MV-4-11 (cell line): ENCODE results near the gene ADSS1.

Source experiments
- DNase-seq: peaks from one replicate; lab custom pipeline; 2025; lab: John Stamatoyannopoulos, UW

The ADSS1 gene

DNA sequence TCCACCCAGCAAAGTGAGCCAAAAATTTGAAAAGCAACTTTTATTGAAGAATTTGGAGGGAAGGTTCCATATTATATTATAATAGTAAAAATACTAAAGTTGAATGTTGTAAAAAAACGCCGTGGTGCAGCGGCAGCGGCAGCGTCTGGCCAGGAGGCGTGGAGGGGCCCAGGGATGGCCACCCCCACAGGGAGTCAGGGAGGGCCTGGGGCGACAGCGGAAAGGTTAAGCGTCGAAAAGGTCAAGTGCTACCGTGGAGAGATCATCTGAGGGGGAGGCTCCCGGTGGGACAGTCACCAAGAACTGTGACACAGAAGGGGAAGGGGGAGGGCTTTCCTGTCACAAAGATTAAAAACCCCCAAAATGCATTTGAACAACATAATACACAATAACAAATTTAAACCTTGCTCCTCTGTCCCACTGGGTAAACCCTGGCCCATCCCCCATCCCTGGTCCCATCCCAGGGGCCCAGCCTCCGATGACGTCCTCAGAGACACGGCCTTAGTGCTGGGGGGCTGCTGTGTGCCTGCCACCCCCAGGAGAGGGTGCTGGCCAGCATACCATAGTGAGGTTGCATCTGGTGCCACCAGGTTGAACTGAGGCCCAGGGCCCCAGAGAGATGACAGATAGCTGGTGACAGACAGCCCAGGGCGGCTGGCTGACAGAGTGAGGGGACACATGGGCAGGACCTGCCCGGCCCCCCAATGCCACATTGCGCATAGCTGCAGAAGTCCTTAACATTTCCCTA is 45.5 kb downstream of the ADSS1 start:
- no peak for DNase-seq

DNA sequence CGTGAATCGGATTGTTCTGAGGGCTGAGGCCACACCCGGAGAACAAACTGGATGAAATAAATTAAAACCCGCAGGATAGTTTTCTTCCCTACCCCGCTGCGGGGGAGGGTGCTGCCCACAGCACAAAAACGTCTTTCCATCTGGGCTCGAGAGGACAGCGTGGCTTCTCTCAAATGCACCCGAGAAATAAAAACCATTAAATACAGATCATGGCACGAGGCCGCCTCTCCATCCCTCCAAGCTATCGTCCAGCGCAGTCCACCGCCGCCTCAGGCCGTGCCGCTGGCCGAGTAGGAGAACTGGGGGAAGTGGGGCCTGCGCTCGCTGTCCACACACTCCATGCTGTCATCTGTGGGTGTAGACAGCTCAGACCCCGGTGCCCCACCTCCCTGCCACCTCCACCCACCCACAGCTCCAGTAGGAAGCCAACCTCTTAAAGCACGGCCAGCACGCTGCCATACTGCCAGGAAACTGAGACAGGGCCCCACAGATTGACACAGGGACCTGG is 46.1 kb downstream of the ADSS1 start:
- DNase-seq, result no peak

DNA sequence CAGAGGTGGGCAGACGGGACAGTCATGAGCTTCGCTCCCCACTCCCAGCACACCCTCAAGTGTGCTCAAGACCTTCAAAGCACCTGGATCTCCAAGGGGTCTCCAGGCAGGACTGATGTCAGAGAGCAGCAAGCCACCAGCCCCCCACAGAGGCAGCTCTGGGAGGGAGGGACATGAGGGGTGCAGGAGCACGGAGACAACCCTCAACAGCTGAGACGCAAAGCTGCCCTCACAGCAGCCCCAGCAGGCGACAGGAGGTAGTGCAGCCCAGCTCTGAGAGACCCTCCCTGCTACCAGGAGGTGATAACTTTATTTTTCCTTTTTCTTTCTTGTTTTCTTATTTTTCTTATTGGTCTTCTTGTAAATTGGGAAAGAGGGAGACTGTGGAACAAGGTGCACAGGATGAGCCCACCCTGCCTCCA is 46.8 kb downstream of the ADSS1 start:
- no peak for DNase-seq

DNA sequence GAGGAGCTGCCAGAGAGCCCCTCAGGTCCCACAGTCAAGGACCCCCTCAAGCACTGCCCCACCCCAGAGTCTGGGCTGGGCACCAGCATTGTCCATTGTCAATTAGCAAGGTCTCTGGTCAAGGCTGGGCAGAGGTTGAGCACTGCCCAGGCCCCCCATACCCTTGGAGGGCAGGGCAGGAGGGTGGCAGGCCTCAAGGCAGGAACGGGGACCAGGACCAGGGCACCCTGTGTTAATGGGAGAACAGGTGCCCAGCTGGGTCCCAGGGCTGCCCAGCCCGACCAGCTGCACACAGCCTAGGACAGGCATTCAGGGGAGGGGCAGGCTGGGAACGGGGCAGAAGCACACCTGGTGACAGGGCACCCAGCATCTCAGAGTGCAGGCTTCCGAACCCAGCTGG is 47.3 kb downstream of the ADSS1 start:
- DNase-seq, result no peak

DNA sequence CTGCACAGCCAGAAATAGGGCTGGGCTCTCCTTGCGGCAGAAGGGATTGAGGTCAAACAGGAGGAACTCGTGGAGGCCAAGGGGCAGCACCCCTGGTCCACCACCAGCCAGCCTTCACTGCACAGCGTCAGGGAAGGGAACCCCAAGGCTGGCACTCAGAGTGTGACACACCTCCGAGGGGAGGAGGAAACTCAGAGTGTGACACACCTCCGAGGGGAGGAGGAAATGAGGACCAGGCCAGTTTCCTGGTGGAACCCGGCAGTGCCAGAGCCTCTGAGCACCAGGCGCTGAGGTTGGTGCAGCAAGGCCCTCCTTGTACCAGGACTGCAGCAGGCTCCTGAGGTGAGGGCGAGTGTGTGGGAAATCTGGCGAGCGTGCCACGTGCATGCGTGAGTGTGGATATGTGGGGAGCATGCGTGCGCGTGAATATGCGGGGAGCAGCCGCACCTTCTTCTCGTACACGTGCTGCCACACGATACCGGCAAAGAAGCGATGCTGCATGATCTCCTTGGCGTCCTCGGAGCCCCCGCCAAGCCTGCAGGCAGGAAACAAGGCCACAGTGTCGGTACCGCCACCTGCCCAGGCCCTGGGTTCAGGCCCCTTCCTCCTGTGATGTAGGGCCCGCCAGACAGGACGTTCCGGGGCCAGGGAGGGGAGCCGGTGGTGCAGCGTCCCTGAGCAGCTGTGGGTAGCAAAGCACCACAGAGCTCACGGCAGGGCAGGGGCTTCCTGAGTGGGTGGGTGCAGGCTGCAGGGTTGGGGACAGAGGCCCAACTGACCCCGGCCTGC is 48.1 kb downstream of the ADSS1 start:
- no peak for DNase-seq

DNA sequence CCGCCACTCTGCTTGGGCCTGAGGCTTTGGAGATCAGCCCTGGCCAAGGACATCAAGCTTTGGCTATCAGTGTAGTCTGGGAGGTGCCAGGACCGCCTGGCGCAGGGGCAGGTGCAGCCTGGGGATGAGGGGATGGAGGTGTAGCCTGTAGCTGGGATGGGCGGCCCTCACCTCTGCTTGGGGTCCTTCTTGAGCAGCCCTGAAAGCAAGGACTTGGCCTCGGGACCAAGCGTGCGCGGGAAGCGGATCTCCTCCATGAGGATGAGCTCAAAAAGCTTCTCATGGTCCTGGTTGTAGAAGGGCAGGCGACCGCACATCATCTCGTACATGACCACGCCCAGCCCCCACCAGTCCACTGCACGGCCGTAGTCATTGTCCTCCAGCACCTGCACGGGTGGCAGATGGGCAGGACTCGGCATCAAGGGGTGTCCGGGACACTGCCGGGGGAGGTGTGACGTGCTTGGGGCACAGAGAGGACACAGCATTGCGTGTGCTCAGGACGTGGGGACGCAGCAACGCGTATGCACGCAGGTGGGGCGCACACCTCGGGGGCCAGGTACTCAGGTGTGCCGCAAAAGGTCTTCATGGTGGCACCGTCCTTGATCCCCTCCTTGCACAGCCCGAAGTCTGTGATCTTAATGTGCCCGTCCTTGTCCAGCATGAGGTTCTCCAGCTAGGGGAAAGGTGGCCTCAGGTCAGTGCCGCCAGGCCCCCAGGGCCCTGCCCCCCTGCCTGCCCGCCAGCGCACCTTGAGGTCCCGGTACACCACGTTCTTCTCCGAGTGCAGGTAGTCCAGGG is 48.9 kb downstream of the ADSS1 start:
- DNase-seq, result no peak

DNA sequence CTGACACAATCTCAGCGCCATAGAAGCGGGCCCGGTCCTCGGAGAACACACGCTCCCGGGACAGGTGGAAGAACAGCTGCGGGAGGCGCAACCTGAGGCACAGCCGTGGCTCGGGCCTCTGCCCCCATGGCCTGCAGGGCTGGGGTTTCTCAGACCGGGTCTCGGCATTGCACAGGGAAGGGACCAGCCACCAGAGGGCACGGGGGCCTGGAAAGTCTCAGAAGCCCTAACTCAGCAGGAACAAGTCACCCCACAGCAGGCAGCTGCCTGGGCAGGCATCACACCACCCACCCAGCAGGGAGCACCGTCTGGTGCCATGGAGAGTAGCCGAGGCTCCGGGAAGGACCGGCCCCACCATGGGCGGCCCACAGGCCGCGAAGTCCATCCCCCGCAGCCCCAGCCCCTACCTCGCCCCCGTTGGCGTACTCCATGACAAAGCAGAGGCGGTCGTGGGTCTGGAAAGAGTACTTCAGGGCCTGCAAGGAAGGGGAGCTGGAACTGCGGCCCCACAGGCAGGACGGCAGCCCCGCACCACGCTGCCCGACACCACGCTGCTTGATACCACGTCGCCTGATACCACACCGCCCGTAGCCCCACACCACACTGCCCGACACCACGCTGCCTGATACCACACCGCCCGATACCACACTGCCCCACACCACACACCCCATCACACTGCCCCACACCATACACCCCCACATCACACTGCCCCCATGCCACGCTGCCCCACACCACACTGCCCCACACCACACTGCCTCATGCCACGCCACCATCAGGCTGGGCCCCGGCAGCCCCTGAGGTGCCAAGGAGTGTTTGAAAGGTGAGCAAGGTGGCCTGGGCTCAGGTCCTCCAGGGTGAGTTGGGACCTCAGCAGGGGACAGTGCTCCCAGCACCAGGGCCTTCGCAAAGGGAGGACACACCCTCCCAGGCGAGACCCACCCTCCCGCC is 49.8 kb downstream of the ADSS1 start:
- DNase-seq, result no peak

DNA sequence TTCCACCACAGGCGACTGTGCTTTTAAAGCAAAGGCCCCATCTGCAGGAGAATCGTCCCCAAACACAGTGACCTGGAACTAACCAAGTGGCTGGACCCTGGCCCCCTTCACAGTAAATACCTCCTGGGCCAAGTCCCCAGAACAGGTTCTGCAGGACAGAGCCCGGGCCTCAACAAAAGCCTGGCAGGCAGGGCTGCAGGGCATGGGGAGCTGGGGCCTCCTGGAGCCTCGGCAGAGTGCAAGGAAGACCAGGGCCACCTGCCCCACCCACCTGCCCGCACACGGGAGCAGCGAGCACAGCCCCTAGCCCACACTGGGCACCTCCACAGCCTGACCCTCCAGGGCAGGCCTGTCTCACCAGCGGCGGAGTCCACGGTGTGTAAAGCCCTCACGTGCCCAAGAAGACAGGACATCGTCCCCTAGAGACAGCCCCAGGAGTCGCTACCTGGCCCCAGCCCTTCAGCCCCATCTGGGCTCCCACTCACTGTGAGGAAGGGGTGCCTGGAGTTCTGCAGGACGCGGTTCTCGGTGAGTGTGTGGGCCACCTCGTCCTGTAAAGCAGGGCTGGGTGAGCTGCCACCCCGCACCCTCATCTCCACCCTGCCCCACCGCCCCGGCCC is 50.5 kb downstream of the ADSS1 start:
- no peak for DNase-seq

DNA sequence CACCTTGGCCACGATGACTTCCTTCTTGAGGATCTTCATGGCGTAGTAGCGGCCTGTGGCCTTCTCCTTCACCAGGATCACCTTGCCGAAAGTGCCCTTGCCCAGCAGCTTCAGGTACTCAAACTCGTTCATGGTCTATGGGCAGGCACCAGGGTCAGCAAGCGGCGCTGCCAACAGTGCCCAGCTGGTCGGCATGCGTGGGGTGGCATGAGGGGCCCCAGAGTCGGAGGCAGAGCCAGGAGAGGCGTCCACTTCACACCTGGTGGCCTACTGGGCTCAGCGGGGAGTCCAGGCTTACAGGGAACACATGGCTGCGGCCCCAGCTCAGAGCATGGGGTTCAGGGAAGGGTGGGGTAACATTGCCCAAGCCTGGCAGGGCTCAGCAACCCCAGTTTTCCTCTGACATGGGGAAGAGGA is 51.1 kb downstream of the ADSS1 start:
- DNase-seq, result no peak

DNA sequence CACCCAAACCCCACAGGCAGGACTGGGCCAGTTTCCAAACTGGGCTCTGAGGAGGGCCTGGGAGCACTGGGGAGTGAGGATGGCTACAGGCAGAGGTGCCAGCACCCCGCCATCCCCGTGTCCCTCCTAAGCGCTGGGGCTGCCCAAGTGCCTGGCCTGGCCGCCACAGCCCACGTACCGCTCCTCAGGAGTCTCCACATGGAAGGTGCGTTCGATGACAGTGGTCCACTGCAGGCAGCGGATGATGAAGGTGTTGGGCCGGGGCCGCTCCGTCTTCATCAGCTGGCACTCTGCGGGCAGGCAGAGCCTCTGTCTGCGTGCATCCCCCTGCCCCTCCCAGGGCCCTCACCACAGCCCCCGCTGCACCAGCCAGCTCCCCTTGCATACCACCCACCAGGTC is 52.5 kb downstream of the ADSS1 start:
- DNase-seq, result no peak

DNA sequence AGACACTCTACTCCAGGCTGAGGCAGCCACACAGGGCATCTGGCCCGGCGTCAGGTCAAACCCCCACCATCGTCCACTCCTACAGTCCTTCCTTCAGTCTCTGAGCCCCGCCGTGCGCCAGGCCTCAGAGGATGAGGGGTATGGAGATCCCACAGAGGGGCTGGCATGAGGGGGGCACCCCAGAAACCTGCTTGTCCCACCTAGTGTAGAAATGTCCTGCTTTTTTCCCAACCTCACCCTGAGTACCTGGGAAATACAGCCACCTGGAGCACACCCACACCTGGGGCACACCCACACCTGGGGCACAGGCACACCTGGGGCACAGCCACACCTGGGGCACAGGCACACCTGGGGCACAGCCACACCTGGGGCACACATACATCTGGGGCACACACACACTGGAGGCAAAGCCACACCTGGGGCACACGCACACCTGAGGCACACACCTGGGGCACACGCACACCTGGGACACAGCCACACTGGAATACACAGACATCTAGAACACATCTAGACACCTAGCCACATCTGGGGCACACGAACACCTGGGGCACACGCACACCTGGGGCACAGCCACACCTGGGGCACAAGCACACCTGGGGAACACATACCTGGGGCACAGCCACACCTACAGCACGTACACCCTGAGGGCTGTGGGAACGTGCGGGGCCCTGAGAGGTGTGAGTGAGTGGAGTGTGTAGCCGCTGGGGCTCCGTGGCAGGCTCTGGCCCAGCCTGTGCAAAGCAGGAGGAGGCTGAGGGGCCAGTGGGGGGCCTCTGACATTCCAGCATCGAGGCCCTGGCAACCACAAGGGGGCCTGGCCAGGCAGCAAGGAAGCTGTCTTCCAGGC is 53.2 kb downstream of the ADSS1 start:
- DNase-seq, result no peak

DNA sequence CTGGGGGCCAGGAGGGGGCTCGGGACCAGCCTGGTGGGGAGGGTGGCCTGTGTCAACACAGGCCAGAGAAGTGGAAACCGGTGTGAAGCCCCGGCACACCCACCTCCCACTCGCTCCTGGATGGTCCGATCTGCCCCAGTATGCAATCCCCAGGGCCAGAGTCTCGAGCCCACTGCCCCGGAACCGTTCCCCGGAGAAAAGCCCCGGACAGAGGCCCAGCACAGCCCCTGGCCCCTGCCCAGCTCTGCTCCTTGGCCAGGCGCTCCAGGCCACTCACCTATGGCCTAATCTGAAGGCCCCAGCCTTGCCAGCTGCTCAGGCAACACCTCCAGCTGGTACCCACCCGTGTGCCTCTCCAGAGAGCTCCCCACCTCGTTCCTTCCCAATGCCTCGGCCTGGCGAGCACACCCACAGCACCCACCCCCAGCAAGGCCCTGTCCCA is 53.8 kb downstream of the ADSS1 start:
- DNase-seq, result no peak

DNA sequence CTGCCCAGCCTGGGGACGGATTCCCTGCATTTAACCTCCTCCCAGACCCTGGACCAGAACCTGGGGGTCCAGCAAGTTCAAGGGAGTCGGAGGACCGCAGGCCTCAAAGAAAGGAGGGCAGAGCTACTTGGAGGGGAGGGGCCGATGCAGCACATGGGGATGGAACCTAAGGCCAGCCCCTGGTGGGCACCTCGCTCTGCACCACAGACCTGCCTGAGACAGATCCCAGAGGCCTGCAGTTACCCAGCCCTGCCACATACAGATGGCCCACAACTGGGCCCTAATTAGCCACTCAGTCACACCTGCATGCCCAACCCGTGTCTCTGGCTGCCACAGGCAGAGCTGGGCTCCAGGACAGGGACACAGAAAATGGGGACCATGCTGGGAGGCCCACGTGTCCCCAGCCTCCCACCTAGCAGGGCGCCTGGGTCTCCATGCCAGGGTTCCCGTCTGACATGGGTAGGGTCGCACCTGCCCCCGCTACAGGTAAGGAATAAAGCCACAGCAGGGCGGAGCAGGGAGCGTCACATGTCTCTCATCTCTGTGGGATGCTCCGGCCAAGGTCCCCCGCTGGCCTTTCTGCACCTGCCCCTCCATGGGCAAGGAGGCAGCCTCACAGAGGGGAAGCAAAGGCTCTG is 54.8 kb downstream of the ADSS1 start:
- DNase-seq, result no peak

DNA sequence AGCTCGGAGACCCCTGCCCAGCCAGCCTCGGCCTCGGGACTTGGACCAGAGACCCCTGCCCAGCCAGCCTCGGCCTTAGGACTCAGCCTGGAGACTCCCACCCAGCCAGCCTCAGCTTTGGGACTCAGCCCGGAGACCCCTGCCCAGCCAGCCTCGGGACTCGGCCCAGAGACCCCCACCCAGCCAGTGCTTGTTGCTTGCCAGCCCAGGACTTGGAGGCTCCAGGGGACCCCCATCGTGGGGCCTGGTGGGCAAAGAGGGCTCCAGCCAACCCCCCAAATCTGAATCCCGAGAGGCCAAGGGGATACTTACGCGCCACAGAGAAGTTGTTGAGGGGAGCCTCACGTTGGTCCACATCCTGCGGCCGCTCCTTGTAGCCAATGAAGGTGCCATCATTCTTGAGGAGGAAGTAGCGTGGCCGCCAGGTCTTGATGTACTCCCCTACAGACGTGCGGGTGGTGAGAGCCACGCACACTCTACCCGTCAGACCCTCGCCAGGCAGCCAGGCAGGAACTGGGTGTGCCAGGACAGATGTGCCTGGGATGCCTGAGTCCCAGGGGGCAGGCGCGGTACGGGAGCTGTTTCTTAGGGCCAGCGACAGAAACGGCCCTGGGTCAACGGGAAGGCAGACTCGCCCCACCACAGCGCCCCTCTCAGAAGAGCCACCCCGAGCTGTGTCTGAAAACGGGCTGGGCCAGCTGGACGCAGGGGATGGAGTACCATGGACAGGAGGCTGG is 55.9 kb downstream of the ADSS1 start:
- DNase-seq, result no peak

DNA sequence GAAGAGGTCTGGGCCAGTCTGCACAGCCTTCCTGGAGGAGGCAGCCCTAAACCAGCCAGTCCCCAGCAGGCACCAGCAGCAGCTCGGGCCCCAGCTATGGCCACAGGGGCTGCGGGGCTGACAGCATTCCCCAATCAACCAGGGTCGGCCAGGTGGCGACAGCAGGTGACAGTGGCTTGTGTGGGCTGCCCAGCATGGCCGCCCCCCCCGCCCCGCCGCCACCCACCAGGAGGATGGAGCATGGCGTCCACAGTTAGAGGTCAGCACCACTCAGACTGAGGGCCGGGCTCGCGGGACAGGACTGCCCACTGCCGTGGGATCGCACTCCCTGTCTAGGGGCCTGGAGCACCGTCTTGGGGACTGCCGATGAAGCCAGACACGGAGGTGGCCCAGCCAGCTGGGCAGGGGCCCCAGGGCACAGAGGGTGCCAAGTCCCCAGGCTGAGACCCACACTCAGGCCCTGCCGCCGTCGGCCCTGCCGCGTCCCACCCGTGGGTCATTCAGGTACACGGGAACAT is 56.5 kb downstream of the ADSS1 start:
- DNase-seq, result no peak

DNA sequence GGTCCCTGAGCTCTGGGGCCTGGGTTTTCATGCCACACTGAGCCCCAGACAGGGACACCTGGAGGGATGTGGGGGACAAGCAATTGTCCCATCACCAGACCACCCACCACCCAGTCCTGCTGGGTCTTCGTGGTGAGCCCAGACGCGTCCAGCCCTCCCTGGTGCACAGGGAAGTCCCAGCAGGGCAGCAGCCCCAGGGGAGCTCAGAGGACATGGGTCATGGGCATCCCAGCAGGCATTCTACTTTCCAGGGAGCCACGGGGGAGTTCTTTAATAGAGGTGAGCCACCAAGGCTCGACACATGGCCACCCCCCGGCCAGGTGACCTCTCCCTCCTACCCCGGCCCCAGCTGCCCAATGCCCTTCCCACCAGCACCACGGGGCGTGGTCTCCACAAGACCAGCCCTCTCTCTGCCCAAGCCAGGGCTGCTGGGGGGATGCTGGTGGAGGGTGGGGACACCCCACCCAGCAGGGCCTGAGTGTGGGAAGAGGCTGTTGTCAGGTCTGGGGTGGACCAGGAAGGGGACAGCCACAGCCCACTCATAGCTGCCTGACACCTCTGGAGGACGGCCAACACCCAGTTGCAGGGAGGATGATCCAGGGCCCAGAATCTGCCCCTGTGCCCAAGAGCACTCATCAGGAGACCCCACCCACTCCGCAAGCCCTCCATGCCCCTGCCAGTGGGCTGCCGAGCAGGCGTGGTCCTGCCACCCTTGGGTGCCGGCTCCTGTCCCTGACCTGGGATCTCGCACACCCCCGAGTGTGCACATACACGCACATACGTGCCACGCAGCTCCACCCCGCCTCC is 57.4 kb downstream of the ADSS1 start:
- DNase-seq, result no peak

DNA sequence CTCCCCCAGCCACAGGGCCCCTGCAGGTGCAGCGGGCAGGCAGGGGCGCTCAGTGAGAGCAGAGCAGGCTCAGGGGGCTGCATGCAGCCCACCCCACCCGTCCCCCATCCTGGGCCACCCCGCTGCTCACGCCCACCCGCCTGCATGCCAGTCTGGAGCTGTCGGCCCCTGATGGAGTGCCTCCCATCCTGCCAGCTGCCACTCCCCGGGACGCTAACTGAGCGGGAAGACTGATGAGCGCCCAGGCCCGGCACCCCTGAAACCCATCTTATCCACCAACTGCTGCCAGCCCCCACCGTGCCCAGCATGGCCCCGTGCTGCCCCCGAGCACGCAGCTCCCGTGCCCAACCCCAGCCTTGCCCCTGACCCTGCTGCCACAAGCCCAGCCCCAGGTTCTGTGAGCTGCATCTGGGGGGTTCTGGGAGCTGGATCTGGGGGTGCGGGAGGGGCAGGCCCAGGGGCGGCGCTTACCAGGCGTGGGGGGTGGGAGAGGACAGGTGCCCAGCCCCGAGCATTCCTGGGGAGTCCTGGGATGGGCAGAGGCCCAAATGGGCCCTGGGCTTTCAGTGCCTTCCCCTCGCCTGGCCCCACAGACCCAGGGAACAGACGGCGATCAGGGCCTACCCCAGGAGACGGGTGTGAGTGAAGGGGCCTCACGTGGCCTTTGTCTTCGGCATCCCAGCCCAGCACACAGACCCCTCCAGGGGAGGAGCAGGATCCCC is 58.2 kb downstream of the ADSS1 start:
- no peak for DNase-seq
